Measurements from ENCODE around the gene XRN2. TPM values are rescaled to one million over a fixed set of nuclear protein-coding genes. Genes with fewer than 3 reads are reported as not detected.

XRN2 gene
- total RNA-seq, 4 donors from 2014 or later, result 41.3 to 51.0 (median 46.4) TPM

DNA sequence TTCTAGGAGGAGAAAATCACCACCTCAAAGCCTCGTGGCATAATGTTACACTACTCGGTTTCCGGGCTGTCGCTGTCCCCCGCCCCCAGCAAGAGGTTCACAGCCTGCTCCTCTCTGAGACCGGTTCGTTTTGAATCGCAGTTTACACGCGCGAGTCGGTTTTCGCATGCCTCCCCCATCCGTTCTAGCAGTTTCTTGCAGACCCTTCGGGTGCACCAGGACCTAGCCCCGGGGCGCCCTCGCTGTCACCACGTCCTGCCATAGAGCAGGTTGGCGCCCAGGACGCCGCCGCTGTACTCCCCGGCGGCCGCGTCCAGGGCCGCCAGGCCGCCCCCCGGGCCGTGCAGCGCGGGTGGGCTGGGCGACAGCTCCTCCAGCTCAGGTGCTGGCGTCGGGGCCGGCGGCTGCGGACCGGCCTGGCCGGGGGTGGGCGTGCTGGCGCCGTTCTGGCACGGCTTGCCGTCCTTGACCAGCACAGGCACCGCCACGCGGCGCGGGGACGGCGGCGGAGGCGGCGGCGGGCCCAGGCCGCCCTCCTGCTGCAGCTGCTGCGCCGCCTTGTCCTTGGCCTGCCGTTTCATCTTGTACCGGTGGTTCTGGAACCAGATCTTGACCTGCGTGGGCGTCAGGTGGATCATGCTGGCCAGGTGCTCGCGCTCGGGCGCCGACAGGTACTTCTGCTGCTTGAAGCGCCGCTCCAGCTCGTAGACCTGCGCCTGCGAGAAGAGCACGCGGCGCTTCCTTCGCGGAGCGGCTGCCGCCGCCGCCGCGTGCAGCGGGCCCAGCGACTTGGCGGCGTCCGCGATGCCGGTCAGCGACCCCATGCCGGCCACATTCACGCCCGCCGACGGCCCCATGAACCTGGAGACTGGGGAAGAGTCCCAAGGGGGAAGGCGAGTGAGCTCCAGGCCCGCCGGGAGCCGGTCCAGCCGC lies 92.8 kb downstream of the XRN2 start:
- no peaks in the 10 kb centered on the region for H3K9me3 ChIP-seq
- H3K27me3 ChIP-seq, result peaks cover 100% of the 10 kb centered on the region
- H3K4me3 ChIP-seq, result peak overlapping the region; percentile 40
- H3K4me1 ChIP-seq, result peaks cover 26% of the 10 kb centered on the region
- no peak overlapping the region for H3K27ac ChIP-seq
- 12% methylated on average over 44 of the region's 103 CpGs for WGBS
- TF ChIP-seq, protein P1, sequence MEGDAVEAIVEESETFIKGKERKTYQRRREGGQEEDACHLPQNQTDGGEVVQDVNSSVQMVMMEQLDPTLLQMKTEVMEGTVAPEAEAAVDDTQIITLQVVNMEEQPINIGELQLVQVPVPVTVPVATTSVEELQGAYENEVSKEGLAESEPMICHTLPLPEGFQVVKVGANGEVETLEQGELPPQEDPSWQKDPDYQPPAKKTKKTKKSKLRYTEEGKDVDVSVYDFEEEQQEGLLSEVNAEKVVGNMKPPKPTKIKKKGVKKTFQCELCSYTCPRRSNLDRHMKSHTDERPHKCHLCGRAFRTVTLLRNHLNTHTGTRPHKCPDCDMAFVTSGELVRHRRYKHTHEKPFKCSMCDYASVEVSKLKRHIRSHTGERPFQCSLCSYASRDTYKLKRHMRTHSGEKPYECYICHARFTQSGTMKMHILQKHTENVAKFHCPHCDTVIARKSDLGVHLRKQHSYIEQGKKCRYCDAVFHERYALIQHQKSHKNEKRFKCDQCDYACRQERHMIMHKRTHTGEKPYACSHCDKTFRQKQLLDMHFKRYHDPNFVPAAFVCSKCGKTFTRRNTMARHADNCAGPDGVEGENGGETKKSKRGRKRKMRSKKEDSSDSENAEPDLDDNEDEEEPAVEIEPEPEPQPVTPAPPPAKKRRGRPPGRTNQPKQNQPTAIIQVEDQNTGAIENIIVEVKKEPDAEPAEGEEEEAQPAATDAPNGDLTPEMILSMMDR (IDR thresholded peaks at IDR 0.05), result no peak
- no peak for TF ChIP-seq POLR2AphosphoS5 (IDR thresholded peaks at IDR 0.05)
- no peak for TF ChIP-seq EP300 (IDR thresholded peaks at IDR 0.05)
- DNase-seq (ENCODE audit: low spot score in 2 of 2), result no peak
- no peaks in the 10 kb centered on the region for H3K36me3 ChIP-seq

DNA sequence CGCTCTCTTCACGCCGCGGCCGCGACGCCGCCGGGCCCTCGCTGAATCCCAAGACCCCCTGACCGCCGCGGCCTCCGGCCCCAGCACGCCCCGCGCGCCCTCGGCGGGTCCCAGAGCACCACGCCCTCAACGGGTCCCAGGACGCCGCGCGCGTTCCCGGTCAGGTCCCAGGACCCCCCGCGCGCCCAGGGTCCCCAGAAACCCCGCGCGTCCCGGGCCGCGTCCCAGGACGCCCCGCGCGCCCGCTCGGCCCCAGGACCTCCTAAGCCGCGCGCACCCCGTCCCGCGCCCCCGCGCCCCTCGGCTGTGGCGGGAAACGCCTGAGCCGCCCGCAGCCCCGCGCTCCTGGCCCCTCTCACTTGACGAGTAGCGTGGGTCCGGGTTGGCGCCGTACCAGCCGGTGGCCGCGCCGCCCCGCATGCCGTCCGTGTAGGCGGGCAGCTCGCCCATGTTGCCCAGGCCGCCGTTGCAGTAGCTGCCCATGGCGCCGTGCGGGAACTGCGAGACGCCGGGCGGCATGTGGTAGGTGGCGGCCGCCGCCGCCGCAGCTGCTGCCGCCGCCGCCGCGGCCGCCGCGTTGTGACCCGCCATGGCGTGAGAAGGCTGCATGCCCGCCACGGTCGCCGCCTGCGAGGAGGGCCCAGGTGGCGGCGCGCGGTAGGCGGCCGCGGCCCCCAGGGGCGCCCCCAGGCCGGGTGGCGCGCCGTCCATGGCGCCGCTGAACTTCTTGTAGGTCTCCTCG lies 93.6 kb downstream of the XRN2 start:
- 12% methylated on average over 22 of the region's 116 CpGs for WGBS

DNA sequence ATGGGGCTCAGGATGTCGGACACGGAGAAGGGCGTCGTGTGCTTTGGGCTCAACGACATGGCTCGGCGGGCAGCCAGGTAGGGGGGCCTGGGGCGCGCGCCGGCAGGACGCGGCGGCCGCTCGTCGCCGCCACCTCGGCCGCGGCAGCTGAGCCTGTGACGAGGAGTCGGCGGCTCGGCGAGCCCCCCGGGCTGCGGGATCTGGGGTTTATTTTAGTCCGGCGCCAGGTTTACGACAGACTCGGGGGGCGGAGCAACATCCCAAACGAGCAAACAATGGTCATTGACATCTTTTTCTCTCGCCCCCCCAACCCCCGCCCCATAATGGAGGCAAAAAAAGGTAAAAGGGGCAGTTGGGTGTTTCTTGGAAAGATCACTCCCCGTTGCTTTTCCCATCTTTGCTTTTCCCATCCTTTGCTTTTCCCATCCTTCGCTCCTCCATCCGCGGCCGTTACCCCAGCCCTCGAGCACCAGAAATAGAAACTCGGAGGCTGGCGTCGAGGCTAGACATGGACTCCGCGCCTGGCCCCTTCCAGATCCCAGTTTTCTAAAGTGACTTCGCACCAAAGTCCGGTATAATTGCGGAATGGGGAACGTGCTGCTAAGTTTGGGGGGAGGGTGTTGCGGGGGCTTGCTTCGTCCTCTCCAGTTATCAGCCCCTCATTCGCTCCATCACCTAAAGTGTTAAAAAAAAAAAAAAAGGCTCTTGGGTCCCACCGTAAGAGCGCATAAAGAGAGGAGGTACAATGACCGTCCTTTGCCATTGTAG lies 94.4 kb downstream of the XRN2 start, which contains the start of gene NKX2-4:
NKX2-4 (minus strand) TSS at position 186 of the 768 bp plus-strand sequence; CDS start at position 59, 127 bp downstream.
- WGBS, result 10% methylated on average over 56 of the region's 57 CpGs
- H3K4me3 ChIP-seq, result peak within 1 kb of the TSS; percentile 40

More for the DNA sequence above, 93.6 kb downstream of the XRN2 start:
- Histone ChIP-seq H3K9me3 (no peaks in the 10 kb centered on the region), H3K4me1 (peaks cover 23% of the 10 kb centered on the region), H3K27ac (no peak overlapping the region), H3K4me3 (peak overlapping the region; percentile 40), H3K36me3 (no peaks in the 10 kb centered on the region), H3K27me3 (peaks cover 98% of the 10 kb centered on the region)
- TF ChIP-seq POLR2A (IDR thresholded peaks at IDR 0.05) (no peak), POLR2AphosphoS5 (IDR thresholded peaks at IDR 0.05) (no peak), EP300 (IDR thresholded peaks at IDR 0.05) (no peak)
- TF ChIP-seq, protein P1 (IDR thresholded peaks at IDR 0.05), result no peak
- no peak for DNase-seq (ENCODE audit: low spot score in 2 of 2)

DNA sequence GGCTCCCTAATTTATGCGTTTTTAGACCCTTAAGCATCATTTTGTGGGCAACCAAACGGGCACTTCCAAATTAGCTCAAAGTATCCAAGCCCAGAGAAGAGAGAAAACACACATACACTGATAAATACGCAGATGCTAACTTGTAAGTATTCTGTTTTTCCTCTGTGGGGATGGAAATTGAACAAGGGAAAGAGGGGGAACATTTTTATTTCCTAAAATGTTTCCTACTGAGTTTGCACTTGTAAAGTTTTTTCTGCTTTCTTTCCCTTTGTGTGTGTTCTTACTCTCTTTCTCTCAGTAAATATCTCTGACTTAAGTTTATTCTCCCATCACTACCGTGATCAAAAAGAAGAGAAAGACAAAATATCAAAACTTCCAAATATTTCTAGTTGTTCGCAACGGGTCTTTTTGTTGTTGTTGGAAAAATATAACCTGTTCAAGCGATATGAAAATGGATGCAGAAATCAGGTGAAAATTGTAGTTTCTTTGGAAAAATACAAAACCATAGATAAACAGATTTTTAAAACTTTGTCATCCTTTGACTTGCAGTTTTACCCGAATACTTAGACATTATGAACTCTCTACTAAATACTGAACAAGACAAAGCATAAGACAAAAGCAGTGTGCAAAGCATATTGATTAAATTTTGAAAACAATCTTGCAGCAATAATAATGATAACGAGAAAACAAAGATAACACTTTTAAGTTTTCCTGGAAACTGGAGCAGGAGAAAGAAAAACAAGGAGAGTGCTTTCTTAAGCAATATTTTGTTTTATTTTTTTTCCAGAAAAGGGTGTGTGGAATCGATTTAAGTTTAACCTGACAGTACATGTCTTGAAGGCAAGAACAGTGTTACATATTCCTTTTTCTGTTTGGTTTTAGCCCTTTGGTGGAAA lies 95.2 kb downstream of the XRN2 start:
- no peak for DNase-seq (ENCODE audit: low spot score in 2 of 2)
- no peak overlapping the region for H3K4me3 ChIP-seq
- H3K9me3 ChIP-seq, result no peaks in the 10 kb centered on the region
- H3K36me3 ChIP-seq, result no peaks in the 10 kb centered on the region
- 30% methylated on average over 10 of the region's 10 CpGs for WGBS
- TF ChIP-seq POLR2A (IDR thresholded peaks at IDR 0.05), result no peak
- TF ChIP-seq, protein P1 (IDR thresholded peaks at IDR 0.05), result no peak
- no peak for TF ChIP-seq POLR2AphosphoS5 (IDR thresholded peaks at IDR 0.05)
- no peak for TF ChIP-seq EP300 (IDR thresholded peaks at IDR 0.05)
- no peak overlapping the region for H3K27ac ChIP-seq
- H3K27me3 ChIP-seq, result peaks cover 91% of the 10 kb centered on the region
- H3K4me1 ChIP-seq, result peaks cover 23% of the 10 kb centered on the region

More for the DNA sequence above, 94.4 kb downstream of the XRN2 start, which contains the start of gene NKX2-4:
- peaks cover 23% of the 10 kb centered on the region for H3K4me1 ChIP-seq
- H3K9me3 ChIP-seq, result no peaks in the 10 kb centered on the region
- DNase-seq (ENCODE audit: low spot score in 2 of 2), result no peak
- no peaks in the 10 kb centered on the region for H3K36me3 ChIP-seq
- H3K27me3 ChIP-seq, result peaks cover 98% of the 10 kb centered on the region
- TF ChIP-seq EP300 (IDR thresholded peaks at IDR 0.05) (no peak), POLR2AphosphoS5 (IDR thresholded peaks at IDR 0.05) (no peak), POLR2A (IDR thresholded peaks at IDR 0.05) (no peak)
- TF ChIP-seq, protein P1 (IDR thresholded peaks at IDR 0.05), result no peak
- no peak within 1 kb of the TSS for H3K27ac ChIP-seq
